Measurements from ENCODE around the gene TMEM30A.

DNA sequence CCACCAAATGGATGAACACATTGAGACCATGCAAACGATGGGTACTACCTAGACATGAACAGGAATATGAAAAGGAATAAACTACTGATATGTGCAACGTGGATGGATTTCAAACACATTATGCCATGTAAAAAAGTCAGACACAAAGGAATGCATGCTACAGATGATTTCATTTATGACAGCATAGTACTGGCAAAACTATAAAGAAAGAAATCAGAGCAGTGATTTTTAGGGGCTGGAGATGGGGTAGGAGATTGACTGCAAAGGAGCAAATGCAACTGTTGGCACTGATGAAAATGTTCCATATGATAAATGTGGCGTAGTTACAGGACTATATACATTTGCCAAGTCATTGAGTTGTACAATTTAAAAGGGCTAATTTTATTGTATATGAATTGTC is 65.3 kb downstream of the TMEM30A start:
- TF ChIP-seq, protein P1, sequence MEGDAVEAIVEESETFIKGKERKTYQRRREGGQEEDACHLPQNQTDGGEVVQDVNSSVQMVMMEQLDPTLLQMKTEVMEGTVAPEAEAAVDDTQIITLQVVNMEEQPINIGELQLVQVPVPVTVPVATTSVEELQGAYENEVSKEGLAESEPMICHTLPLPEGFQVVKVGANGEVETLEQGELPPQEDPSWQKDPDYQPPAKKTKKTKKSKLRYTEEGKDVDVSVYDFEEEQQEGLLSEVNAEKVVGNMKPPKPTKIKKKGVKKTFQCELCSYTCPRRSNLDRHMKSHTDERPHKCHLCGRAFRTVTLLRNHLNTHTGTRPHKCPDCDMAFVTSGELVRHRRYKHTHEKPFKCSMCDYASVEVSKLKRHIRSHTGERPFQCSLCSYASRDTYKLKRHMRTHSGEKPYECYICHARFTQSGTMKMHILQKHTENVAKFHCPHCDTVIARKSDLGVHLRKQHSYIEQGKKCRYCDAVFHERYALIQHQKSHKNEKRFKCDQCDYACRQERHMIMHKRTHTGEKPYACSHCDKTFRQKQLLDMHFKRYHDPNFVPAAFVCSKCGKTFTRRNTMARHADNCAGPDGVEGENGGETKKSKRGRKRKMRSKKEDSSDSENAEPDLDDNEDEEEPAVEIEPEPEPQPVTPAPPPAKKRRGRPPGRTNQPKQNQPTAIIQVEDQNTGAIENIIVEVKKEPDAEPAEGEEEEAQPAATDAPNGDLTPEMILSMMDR (IDR thresholded peaks at IDR 0.05; ENCODE audit: insufficient read depth, low read length, poor library complexity, severe bottlenecking), result no peak
- TF ChIP-seq EZH2phosphoT487 (conservative IDR thresholded peaks at IDR 0.05; ENCODE audit: low read length), result no peak
